ENCODE measurements around the gene NAV3. TPM values are rescaled to one million over a fixed set of nuclear protein-coding genes. Genes with fewer than 3 reads are reported as not detected.

Gene NAV3
- total and polyA plus RNA-seq, 4 donors = 1.6 to 12.5 (median 5.6) TPM

GRCh38 chr12:78086553-78087362 lies 256.1 kb downstream of the NAV3 start:
- TF ChIP-seq CTCF (IDR thresholded peaks at IDR 0.05; ENCODE audit: control extremely low read depth, extremely low read depth) = no peak
- H3K27ac ChIP-seq (ENCODE audit: low read depth in 1 of 2, low read length in 1 of 2) = no peak overlapping the region
- no peaks in the 10 kb centered on the region for H3K36me3 ChIP-seq (ENCODE audit: control insufficient read depth in 4 of 4, insufficient read depth in 4 of 4, low read length in 4 of 4)
- no peak overlapping the region for H3K9ac ChIP-seq (ENCODE audit: insufficient read depth in 1 of 2, low read length in 2 of 2)
- ATAC-seq (ENCODE audit: insufficient read depth, low FRiP score) = no peak
- H3K4me1 ChIP-seq (ENCODE audit: control insufficient read depth in 5 of 5, insufficient read depth in 5 of 5, low read length in 5 of 5) = peaks cover 0 to 4% (median 0%) of the 10 kb centered on the region in 5 donors
- no peaks in the 10 kb centered on the region for H3K27me3 ChIP-seq (ENCODE audit: control insufficient read depth in 3 of 3, insufficient read depth in 3 of 3, low read length in 2 of 3)
- DNase-seq = no peak
- H3K4me3 ChIP-seq = no peak overlapping the region
- H3K9me3 ChIP-seq (ENCODE audit: control insufficient read depth in 4 of 4, insufficient read depth in 3 of 4, low read length in 3 of 4) = no peaks in the 10 kb centered on the region

GRCh38 chr12:78087363-78087675 lies 256.6 kb downstream of the NAV3 start:
- H3K4me3 ChIP-seq = no peak overlapping the region
- peaks cover 0 to 4% (median 0%) of the 10 kb centered on the region in 5 donors for H3K4me1 ChIP-seq (ENCODE audit: control insufficient read depth in 5 of 5, insufficient read depth in 5 of 5, low read length in 5 of 5)
- ATAC-seq (ENCODE audit: insufficient read depth, low FRiP score) (no peak), DNase-seq (no peak)
- no peak for TF ChIP-seq CTCF (IDR thresholded peaks at IDR 0.05; ENCODE audit: control extremely low read depth, extremely low read depth)
- no peaks in the 10 kb centered on the region for H3K36me3 ChIP-seq (ENCODE audit: control insufficient read depth in 4 of 4, insufficient read depth in 4 of 4, low read length in 4 of 4)
- no peak overlapping the region for H3K9ac ChIP-seq (ENCODE audit: insufficient read depth in 1 of 2, low read length in 2 of 2)
- no peak overlapping the region for H3K27ac ChIP-seq (ENCODE audit: low read depth in 1 of 2, low read length in 1 of 2)
- WGBS, 2 donors = 88 to 95% methylated on average over 1 of the region's 1 CpG
- H3K27me3 ChIP-seq (ENCODE audit: control insufficient read depth in 3 of 3, insufficient read depth in 3 of 3, low read length in 2 of 3) = no peaks in the 10 kb centered on the region
- no peaks in the 10 kb centered on the region for H3K9me3 ChIP-seq (ENCODE audit: control insufficient read depth in 4 of 4, insufficient read depth in 3 of 4, low read length in 3 of 4)

DNA sequence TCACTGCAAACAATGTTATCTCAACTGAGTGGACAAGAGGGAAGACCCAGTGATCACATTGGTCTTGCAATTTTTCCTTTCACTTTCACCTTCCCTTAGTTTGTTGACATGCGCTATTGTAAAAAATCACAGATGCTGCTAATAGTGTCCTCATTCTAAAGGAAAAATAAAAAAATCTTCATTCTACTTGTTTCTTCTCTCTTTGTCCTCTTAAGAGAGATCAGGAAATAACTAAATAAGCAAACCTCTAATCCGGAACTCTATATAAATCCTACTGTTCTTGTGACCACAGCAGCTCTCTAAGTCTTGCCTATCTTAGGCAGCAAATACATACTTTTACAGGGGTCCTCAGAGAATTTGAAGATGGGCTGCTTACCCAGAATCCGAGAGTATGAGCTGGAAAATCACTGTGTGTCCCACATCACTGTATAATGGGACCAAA lies 257.7 kb downstream of the NAV3 start:
- Histone ChIP-seq H3K9ac (ENCODE audit: insufficient read depth in 1 of 2, low read length in 2 of 2) (no peak overlapping the region), H3K27ac (ENCODE audit: low read depth in 1 of 2, low read length in 1 of 2) (peak overlapping the region in 1 of 2 donors; percentile 33), H3K4me3 (no peak overlapping the region), H3K36me3 (ENCODE audit: control insufficient read depth in 4 of 4, insufficient read depth in 4 of 4, low read length in 4 of 4) (no peaks in the 10 kb centered on the region), H3K27me3 (ENCODE audit: control insufficient read depth in 3 of 3, insufficient read depth in 3 of 3, low read length in 2 of 3) (no peaks in the 10 kb centered on the region), H3K4me1 (ENCODE audit: control insufficient read depth in 5 of 5, insufficient read depth in 5 of 5, low read length in 5 of 5) (peaks cover 0 to 4% (median 0%) of the 10 kb centered on the region in 5 donors), H3K9me3 (ENCODE audit: control insufficient read depth in 4 of 4, insufficient read depth in 3 of 4, low read length in 3 of 4) (no peaks in the 10 kb centered on the region)
- no peak for ATAC-seq (ENCODE audit: insufficient read depth, low FRiP score)
- no peak for TF ChIP-seq CTCF (IDR thresholded peaks at IDR 0.05; ENCODE audit: control extremely low read depth, extremely low read depth)
- DNase-seq = peak in 2 of 3 donors; percentile 8 to 13
- 44 to 59% methylated on average over 3 of the region's 3 CpGs for WGBS, 2 donors

DNA sequence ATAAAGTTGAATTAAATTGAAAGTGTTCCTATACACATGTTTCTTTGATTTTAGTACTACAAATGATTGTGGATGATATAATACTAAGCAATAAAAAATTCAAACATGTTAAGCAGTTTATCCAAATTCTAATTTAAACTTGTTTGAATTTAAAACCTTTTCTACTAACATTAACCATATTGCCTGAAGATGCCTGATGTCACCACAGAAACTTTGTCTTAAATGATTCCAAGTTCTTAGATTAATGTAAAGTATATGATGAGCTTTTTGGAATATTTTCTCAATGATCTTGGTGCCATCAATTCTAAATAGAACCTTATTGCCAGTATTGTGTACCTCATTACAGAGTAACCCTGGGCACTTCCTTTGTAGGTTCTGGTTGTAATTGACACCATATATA lies 259.6 kb downstream of the NAV3 start:
- Histone ChIP-seq H3K27me3 (ENCODE audit: control insufficient read depth in 3 of 3, insufficient read depth in 3 of 3, low read length in 2 of 3) (no peaks in the 10 kb centered on the region), H3K4me3 (no peak overlapping the region), H3K36me3 (ENCODE audit: control insufficient read depth in 4 of 4, insufficient read depth in 4 of 4, low read length in 4 of 4) (no peaks in the 10 kb centered on the region), H3K4me1 (ENCODE audit: control insufficient read depth in 5 of 5, insufficient read depth in 5 of 5, low read length in 5 of 5) (peaks cover 0 to 4% (median 0%) of the 10 kb centered on the region in 5 donors), H3K9ac (ENCODE audit: insufficient read depth in 1 of 2, low read length in 2 of 2) (no peak overlapping the region), H3K27ac (ENCODE audit: low read depth in 1 of 2, low read length in 1 of 2) (no peak overlapping the region), H3K9me3 (ENCODE audit: control insufficient read depth in 4 of 4, insufficient read depth in 3 of 4, low read length in 3 of 4) (no peaks in the 10 kb centered on the region)
- ATAC-seq (ENCODE audit: insufficient read depth, low FRiP score) = no peak
- no peak for TF ChIP-seq CTCF (IDR thresholded peaks at IDR 0.05; ENCODE audit: control extremely low read depth, extremely low read depth)
- no peak for DNase-seq

Data from lung (tissue), 12 donors.